Anterior cingulate cortex (tissue), 58 donors: ENCODE measurements around the gene INPP5A.
"Not testable (repeated sequence)": the region's sequence is repeated elsewhere in the genome, so short reads cannot be mapped to it uniquely, and the experiment has no call there.

Experiments used
- DNase-seq, 58 donors: peaks; one replicate each; lab custom pipeline; 2025; lab: John Stamatoyannopoulos, UW

INPP5A gene

GRCh38 chr10:132664883-132665282, 127.3 kb downstream of the INPP5A start:
- DNase-seq, result no peak

GRCh38 chr10:132665946-132666704, 128.5 kb downstream of the INPP5A start:
- no peak for DNase-seq

- no peak for DNase-seq
Measured at GRCh38 chr10:132666705-132667341, 129.2 kb downstream of the INPP5A start.

GRCh38 chr10:132667342-132668047, 129.9 kb downstream of the INPP5A start:
- DNase-seq, result no peak

GRCh38 chr10:132668048-132668394, 130.4 kb downstream of the INPP5A start:
- no peak for DNase-seq

- no peak for DNase-seq
Measured at GRCh38 chr10:132669208-132669861, 131.7 kb downstream of the INPP5A start.

GRCh38 chr10:132670546-132671227, 133.1 kb downstream of the INPP5A start:
- DNase-seq, result no peak

GRCh38 chr10:132671228-132672154, 133.9 kb downstream of the INPP5A start:
- DNase-seq, result no peak

GRCh38 chr10:132673746-132674145, 136.2 kb downstream of the INPP5A start:
- DNase-seq, result not testable (repeated sequence)

GRCh38 chr10:132674311-132674710, 136.7 kb downstream of the INPP5A start:
- DNase-seq, result no peak

- no peak for DNase-seq
Measured at GRCh38 chr10:132675031-132675740, 137.6 kb downstream of the INPP5A start.

- no peak for DNase-seq
Measured at GRCh38 chr10:132676193-132676891, 138.8 kb downstream of the INPP5A start.

GRCh38 chr10:132677096-132677472, 139.5 kb downstream of the INPP5A start:
- no peak for DNase-seq

GRCh38 chr10:132677473-132678227, 140.1 kb downstream of the INPP5A start:
- no peak for DNase-seq

- no peak for DNase-seq
Measured at GRCh38 chr10:132678436-132679216, 141.0 kb downstream of the INPP5A start.

- no peak for DNase-seq
Measured at GRCh38 chr10:132679217-132679595, 141.6 kb downstream of the INPP5A start.

GRCh38 chr10:132679640-132680039, 142.1 kb downstream of the INPP5A start:
- no peak for DNase-seq
